Prostate gland (tissue), 2 donors: ENCODE results near the gene HOXA3.

Experiments
- CTCF ChIP-seq, 4 experiments: fragments of 200-600 bp in 2 of 4; fragments of 450-650 bp in 2 of 4; sonication (generic) in 2 of 4; IDR thresholded peaks; 1 replicate in 3 of 4; 2 replicates in 1 of 4; pipeline ENCODE4 v1.5.1; 2016 to 2019; ENCODE audit warnings: antibody characterized with exemption in 4 of 4, mild to moderate bottlenecking in 2 of 4, moderate library complexity in 2 of 4
- POLR2A ChIP-seq: fragments of 450-650 bp; IDR thresholded peaks from one replicate; pipeline ENCODE4 v1.6.1; 2016; ENCODE audit warnings: antibody characterized with exemption, mild to moderate bottlenecking
- POLR2AphosphoS5 ChIP-seq: sonication (generic); formaldehyde crosslinking; IDR thresholded peaks from one replicate; pipeline ENCODE4 v1.6.1; 2017; ENCODE audit warnings: antibody characterized with exemption

GRCh38 chr7:27147199-27148030 lies 5.0 kb downstream of the HOXA3 start, which contains the start of gene HOXA6:
- TF ChIP-seq CTCF (IDR thresholded peaks at IDR 0.05) (no peak), POLR2A (no peak), POLR2AphosphoS5 (no peak)
